GM19240 (cell line): ENCODE data around the gene MRPL47.

Experiments used
- DNase-seq: peaks from one replicate; pipeline ENCODE4 v3.0.0; 2011; ENCODE audit warnings: low spot score; ENCODE audit not compliant: insufficient read length

MRPL47 gene

GRCh38 chr3:179591313-179591712 is 13.1 kb downstream of the MRPL47 start:
- DNase-seq: no peak

DNA sequence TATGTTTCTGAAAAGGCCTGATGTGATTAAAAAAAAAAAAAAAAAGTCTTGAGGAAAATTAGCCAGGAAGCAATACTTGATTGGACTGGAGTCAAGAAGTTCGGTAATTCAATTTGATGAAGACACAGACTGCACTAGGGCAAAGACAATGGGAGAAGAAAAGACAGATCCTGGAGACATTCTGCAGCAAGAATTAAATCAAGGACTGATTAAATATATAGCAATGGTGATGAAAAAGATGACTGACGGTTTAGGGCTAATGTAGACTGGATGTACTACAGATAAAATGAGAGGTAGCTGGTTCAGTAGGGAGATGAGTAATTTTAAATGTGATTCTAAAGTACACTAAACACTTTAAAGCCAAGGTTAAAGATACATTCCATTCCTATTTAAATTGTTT is 13.8 kb downstream of the MRPL47 start:
- DNase-seq: no peak

DNA sequence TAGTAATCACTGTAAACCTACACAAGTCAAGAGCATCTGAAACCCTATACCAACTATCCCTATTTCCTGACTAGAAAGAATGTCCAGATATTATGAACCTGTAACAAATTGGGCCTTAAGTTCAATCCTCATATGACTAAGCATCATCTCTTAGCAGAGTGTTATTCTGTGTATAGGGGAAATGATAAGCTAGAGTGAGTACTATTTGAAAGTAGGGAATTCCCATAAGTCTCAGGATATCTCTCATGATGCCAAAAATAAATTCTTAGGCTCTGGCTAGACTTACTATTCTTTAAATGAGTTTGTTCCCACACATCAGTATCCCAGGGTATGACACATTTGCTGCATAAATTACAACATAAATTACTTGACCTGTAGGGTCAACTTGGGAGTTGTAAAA is 15.3 kb downstream of the MRPL47 start:
- DNase-seq: no peak

DNA sequence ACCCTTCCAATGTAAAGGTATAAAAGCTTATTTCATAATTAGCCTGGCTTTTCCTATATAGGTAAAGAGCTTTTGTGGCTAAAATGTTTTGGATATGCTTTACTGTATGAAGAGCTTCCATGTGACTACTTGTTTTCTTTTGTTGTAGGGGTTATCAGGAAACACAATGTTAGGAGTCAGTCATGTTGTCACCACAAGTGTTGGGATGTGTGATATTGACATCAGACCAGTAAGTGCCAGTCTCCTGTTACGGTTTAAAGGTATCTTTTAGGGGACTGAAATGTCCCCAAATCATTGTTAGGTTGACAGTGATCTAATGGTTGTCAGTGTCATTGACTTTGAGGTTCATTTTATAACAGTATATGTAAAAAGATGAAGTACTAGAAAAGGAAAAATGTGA is 23.4 kb downstream of the MRPL47 start:
- DNase-seq: no peak

DNA sequence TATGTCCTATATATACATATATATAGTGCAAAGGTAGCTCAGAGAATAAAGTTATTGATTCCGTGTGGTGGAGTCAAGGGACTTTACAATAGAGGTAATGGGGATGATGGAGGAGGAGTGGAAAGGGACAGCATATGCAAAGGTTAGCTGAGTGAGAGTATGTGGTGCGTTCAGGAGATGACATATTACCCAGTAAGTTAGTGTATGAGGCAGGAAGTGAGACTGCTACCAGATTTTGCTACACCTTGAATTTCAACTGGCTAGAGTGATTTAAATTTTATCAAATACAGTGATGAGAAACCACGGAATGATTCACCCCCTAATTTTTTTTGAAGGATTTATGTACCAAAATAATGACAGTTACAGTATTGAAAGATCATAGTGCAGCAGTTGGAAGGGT is 38.9 kb downstream of the MRPL47 start:
- DNase-seq: no peak

- peak; percentile 36 for DNase-seq
These were observed 41.1 kb downstream of the MRPL47 start for GRCh38 chr3:179563271-179563783.

DNA sequence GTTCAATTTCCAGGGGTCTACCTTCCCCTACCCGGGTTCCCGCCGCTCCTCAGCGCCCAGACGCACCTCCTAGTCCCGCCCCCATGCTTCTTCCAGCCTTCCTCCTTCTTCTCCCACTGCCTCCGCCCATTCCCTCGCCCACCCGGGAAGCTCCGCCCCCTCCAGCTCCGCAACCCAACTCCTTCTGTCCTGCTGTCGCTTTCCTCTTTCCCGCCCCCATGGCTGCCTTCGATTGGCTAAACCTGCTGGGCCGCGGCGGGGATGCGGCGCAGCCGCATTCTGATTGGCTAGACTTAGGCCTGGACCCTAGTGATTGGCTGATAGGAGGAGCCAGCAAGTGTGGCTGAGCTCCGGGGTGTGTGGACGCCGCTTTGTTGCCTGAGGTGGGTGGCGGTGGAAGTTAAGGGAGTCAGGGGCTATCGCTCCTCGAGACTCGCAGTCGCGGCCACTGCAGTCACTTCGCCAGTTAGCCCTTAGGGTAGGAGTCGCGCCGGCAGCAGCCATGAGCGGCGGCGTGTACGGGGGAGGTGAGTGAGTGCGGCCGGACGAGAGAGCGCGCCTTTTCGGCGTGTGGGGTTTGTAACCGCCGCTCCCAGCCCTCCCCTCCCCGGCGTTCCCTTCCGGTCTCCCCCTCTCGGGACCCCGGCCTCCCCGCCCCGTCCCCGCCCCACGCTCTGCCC is 41.7 kb downstream of the MRPL47 start, which contains the start of gene ACTL6A:
Gene ACTL6A, plus strand, starts transcription at position 336 of the 680 bp plus-strand sequence. Its CDS starts 167 bp downstream, at position 503.
- DNase-seq: peak; percentile 96

GRCh38 chr3:179560791-179561190 is 43.6 kb downstream of the MRPL47 start:
- DNase-seq: no peak

GRCh38 chr3:179558742-179559364 is 45.6 kb downstream of the MRPL47 start:
- no peak for DNase-seq

DNA sequence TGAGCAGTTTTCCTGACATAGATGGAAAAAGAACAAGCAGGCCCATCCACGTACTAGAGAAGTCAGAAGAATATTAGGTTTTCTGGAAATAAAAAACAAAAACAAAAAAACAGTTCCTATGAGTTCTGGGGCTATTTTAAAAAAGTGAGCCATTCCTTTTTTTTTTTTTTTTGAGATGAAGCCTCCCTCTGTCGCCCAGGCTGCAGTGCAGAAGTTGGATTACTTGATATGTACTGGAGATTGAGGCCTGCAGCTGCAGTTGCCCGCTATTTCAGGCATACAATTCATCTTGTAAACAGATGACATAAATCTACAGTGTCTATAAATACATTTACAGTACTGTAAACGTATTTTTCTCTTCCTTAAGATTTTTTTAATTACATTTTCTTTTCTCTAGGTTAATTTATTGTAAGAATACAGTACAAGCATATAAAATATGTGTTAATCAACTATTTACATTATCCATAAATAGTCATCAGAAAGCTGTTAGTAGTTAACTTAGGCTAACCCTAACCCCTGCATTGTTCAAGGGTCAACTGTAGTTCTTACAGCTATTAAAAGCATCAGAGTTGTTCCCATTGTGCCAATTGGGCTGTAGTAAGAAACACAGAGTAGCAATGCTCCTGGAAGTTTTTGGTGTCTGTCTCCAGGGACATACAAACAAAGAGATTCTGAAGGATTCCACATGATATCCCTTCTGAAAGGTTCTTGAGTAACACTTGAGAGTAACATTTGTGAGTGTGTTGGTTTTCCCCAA is 52.9 kb downstream of the MRPL47 start:
- DNase-seq: no peak

DNA sequence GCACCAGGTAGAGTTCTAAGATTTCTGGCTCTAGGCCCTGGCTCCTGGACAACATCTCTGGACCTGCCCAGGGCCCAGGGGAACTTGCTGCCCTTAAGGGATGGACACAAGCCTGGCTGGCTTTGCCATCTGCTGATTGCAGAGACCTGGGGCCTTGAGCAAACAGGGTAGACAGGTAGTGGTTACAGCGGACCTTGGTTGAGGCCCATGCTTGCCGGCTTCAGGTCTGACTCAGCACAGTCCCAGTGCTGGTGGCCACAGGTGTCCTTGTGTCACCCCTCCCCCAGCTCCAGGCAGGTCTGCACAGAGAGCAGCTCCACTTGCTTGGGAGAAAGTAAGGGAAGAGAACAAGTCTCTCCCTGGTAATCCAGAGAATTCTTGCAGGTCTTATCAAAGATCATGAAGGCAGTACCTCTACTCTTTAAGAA is 57.6 kb downstream of the MRPL47 start:
- DNase-seq: no peak

- no peak for DNase-seq
These were observed 59.3 kb downstream of the MRPL47 start for GRCh38 chr3:179544981-179545645.

GRCh38 chr3:179542375-179542774 is 62.1 kb downstream of the MRPL47 start:
- no peak for DNase-seq

DNA sequence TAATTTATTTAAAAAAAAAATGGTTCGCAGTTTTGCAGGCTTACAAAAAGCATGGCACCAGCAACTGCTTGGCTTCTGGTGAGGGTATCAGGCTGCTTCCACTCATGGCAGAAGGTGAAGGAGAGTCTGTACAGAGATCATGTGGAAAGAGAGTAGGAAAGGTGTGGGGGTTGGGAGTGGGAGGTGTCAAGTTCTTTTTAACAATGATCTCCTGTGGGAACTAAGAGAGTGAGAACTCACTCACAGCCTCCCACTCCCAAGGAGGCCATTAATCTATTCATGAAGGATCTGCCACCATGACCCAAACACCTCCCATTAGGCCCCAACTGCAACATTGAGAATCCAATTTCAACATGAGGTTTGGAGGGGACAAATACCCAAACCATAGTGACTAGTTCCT is 62.8 kb downstream of the MRPL47 start:
- DNase-seq: no peak

DNA sequence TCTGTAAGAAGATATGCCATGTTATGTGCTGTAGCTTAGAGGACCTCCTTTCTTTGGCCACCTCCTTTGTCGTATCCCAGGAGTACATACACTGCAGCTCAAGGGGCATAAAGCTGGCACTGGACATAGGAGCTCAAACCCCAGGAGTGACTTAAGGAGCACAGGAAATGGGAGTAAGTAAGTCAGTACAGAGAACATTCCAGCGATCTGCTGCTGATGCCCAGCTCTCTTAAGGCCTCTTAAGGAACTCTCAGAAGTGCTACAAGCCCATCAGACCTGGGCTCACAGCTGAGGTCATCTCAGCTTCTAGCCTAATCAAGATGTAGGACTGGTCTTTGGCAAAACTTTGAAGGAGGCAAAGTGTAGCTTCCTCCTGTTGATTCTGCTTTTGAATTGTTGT is 63.3 kb downstream of the MRPL47 start:
- DNase-seq: no peak
